HG02884 (cell line): ENCODE results near the gene C22orf23.

ENCODE experiments used
- ATAC-seq: cut with Tn5 transposase; IDR thresholded peaks from one replicate; pipeline ENCODE4 v1.9.1; 2021; ENCODE audit warnings: mild to moderate bottlenecking, moderate library complexity; ENCODE audit not compliant: unreplicated experiment

The C22orf23 gene

DNA sequence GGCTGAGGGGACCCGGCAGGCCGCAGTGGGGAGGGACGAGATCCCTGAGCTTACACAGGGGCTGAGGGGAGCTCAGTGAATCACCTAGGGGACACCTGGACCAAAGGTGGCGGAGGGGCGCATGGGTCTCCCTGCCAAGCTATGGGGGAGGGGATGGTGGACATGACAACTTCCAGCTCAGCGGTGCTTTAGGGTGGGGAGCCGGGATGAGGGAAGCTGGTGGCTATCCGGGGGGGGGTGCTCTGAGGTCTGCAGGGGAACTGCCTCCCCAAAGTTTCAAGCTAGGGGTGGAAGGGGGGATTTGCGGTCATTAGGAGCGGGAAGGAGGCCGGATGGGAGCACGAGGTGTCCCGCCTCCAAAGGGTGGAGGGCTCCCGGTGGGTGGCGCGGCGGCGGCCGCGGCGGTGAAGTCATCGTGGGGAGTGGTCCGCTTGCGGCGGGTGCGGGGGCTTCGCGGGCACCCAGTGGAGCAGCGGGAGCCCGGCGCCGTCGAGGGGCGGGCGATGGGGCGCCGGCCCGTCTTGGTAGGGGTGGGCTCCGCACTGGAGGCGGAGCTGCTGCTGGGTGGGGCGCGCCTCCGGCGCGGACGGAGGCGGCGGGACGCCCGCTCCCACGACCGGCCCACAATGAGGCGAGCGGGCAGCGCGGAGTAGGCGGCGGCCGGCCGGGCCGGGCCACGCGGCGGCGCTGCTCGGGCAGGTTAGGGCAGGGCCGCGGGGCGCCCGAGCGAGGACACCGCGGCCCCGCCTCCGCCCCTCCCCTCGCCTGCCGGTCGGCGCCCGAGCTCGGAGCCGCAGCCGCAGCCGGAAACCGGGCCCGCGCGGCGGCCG, 47.7 kb downstream of the C22orf23 start, which contains the start of gene MICALL1:
TSS of gene MICALL1 (plus strand) at position 764 of the 830 bp plus-strand sequence. CDS start 126 bp downstream, outside the sequence.
- peak; percentile 59 for ATAC-seq

GRCh38 chr22:37904572-37905533, 48.5 kb downstream of the C22orf23 start:
- no peak for ATAC-seq

GRCh38 chr22:37898441-37899181, 54.8 kb downstream of the C22orf23 start:
- no peak for ATAC-seq

DNA sequence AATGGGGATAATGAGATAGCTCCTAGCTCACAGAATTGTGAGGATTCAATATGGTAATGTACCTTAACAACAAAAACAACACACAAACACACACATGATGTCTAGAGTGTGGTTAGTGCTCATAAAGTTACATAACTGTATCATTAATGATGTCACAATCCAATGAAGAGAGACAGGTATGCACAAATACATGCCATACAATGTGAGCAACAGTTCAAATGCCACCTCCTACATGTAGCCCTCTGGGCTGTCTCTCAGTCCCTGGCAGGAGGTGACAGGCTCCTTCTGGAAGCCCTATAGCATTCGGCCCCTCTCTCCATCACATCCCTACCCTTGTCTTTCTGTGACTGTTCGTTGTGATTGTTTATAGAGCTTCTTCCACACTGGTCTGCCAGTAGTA, 55.6 kb downstream of the C22orf23 start:
- ATAC-seq: no peak

DNA sequence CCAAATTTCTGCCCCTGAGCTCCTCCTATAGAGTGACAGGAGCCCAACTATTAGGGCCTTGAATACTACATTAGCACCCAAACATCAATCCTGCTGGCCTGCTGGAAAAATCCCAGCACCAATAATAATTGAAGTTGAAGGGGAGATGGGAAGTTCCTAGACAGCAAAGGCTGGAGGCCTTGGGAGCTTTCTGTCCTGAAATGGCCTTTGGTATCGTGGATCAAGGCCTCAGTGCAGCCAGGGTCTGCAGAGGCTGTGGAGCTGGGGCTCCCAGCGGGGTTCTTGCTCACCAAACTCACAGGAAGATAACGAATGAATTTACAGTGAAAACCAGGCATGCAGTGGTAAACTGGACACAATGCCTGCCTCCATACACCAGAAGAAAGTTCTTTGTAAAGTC, 56.5 kb downstream of the C22orf23 start:
- ATAC-seq: no peak

DNA sequence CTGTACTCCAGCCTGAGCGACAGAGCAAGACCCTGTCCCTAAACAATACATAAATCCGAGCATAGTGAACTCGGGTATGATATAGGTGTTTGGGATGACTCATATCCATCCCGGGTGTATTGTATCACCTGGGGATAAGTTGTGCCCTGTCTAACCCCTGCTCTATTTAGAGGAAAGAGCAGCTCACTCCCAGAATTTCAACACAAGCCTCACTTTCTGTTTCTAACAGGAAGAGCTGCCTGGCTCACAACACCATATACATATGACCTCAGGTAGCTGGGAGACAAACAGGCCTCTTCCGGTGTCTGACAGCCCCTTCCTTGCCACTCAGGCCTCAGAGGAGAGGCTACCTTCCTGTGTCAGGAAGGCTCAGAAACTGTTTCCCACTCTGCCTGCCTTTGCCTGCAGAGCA, 57.2 kb downstream of the C22orf23 start:
- ATAC-seq: no peak

GRCh38 chr22:37894939-37895670, 58.3 kb downstream of the C22orf23 start:
- ATAC-seq: no peak

GRCh38 chr22:37893583-37893983, 59.8 kb downstream of the C22orf23 start:
- ATAC-seq: no peak
